H1 (cell line): ENCODE measurements around the gene GCK. TPM values are rescaled to one million over a fixed set of nuclear protein-coding genes. Genes with fewer than 3 reads are reported as not detected.

Experiments
- CTCF ChIA-PET: fragments of 300-600 bp; sonication (Branson Sonifier 250); formaldehyde crosslinking; loops from one replicate; lab custom pipeline; 2021; ENCODE audit not compliant: partially characterized antibody; lab: Charles Lee
- POLR2A ChIA-PET: fragments of 300-600 bp; sonication (Branson Sonifier 250); formaldehyde crosslinking; loops from one replicate; lab custom pipeline; 2021; ENCODE audit warnings: inconsistent platforms; ENCODE audit not compliant: partially characterized antibody; lab: Charles Lee
- DNase-seq, 2 experiments: peaks; one replicate each; pipeline versions ENCODE4 v3.0.0 to v3.0.0-alpha.2; 2010 to 2022; ENCODE audit warnings: low spot score in 2 of 2, low read depth in 1 of 2, mixed read lengths in 1 of 2
- FAIRE-seq: peaks from 2 replicates; lab custom pipeline; 2011; peaks lifted over from hg19 to GRCh38; lab: Jason Lieb, UNC
- H2AFZ ChIP-seq: 2 replicates; pipeline ENCODE4 v1.8.1; 2012; ENCODE audit warnings: low read length, inconsistent platforms
- H2AK5ac ChIP-seq: 2 replicates; pipeline ENCODE4 v1.6.1; 2013; ENCODE audit warnings: low read depth, low read length
- H2BK120ac ChIP-seq: replicated peaks from 2 replicates; pipeline ENCODE3; 2013; ENCODE audit warnings: low read depth, low read length, inconsistent platforms
- H2BK12ac ChIP-seq: 2 replicates; pipeline ENCODE4 v1.6.1; 2013; ENCODE audit warnings: low read depth, low read length
- H2BK15ac ChIP-seq: 2 replicates; pipeline ENCODE4 v1.6.1; 2013; ENCODE audit warnings: low read length
- H2BK20ac ChIP-seq: 2 replicates; pipeline ENCODE4 v1.6.1; 2013; ENCODE audit warnings: low read length
- H2BK5ac ChIP-seq: 2 replicates; pipeline ENCODE4 v1.6.1; 2013; ENCODE audit warnings: low read depth, low read length
- H3K14ac ChIP-seq: 2 replicates; pipeline ENCODE4 v1.6.1; 2013; ENCODE audit warnings: inconsistent platforms; ENCODE audit not compliant: insufficient read length
- H3K18ac ChIP-seq: 2 replicates; pipeline ENCODE4 v1.6.1; 2013; ENCODE audit warnings: low read length; ENCODE audit errors: extremely low read depth
- H3K23ac ChIP-seq: 2 replicates; pipeline ENCODE4 v1.6.1; 2013; ENCODE audit warnings: inconsistent platforms; ENCODE audit not compliant: insufficient read length
- H3K23me2 ChIP-seq: 2 replicates; pipeline ENCODE4 v1.6.1; 2013; ENCODE audit warnings: low read depth, low read length
- H3K27ac ChIP-seq: 2 replicates; pipeline ENCODE4 v1.6.1; 2011; ENCODE audit warnings: low read depth, low read length, inconsistent platforms
- H3K27me3 ChIP-seq, 4 experiments: replicated peaks in 1 of 4; 1 replicate in 1 of 4; 2 replicates in 3 of 4; pipeline versions ENCODE4 v1.6.1 to v1.8.1; 2011 to 2013; ENCODE audit warnings: low read length in 3 of 4, mild to moderate bottlenecking in 3 of 4, inconsistent platforms in 2 of 4, mixed read lengths in 2 of 4, moderate library complexity in 1 of 4; ENCODE audit not compliant: control insufficient read depth in 3 of 4, insufficient read depth in 3 of 4; ENCODE audit errors: extremely low read depth in 1 of 4
- H3K36me3 ChIP-seq, 4 experiments: 2 replicates each; pipeline versions ENCODE4 v1.6.1 to v1.8.1; 2011 to 2013; ENCODE audit warnings: mild to moderate bottlenecking in 4 of 4, low read length in 3 of 4, moderate library complexity in 2 of 4, control low read depth in 1 of 4, inconsistent platforms in 1 of 4; ENCODE audit not compliant: insufficient read depth in 4 of 4, control insufficient read depth in 2 of 4
- H3K4ac ChIP-seq: replicated peaks from 2 replicates; pipeline ENCODE3; 2013; ENCODE audit warnings: low read length, low read depth, mixed read lengths, inconsistent platforms; ENCODE audit not compliant: insufficient read length
- H3K4me1 ChIP-seq, 4 experiments: replicated peaks in 1 of 4; 1 replicate in 1 of 4; 2 replicates in 3 of 4; pipeline versions ENCODE4 v1.6.1 to v1.8.1; 2011 to 2013; ENCODE audit warnings: low read length in 3 of 4, inconsistent platforms in 2 of 4, mixed read lengths in 1 of 4; ENCODE audit not compliant: insufficient read depth in 4 of 4, control insufficient read depth in 3 of 4
- H3K4me2 ChIP-seq, 2 experiments: 2 replicates each; pipeline versions ENCODE4 v1.6.1 to v1.8.1; 2011 to 2013; ENCODE audit warnings: low read depth in 2 of 2, low read length in 2 of 2, control low read depth in 1 of 2, inconsistent platforms in 1 of 2, mild to moderate bottlenecking in 1 of 2; ENCODE audit not compliant: insufficient read depth in 1 of 2
- H3K4me3 ChIP-seq, 4 experiments: fragments of 200-600, 300-600 bp in 1 of 4; sonication (generic), shearing (Covaris generic), sonication (Bioruptor Twin) in 1 of 4; 2 replicates each; pipeline versions ENCODE4 v1.5.1 to v1.8.1; 2011 to 2016; ENCODE audit warnings: low read length in 4 of 4, low read depth in 3 of 4, control low read depth in 2 of 4, inconsistent platforms in 2 of 4, mild to moderate bottlenecking in 2 of 4, mixed read lengths in 1 of 4, moderate library complexity in 1 of 4; ENCODE audit not compliant: insufficient read depth in 2 of 4; ENCODE audit errors: extremely low read depth in 1 of 4
- H3K56ac ChIP-seq: replicated peaks from 2 replicates; pipeline ENCODE3; 2013; ENCODE audit warnings: low read depth, mild to moderate bottlenecking, mixed read lengths, low read length, inconsistent platforms; ENCODE audit not compliant: insufficient read length
- H3K79me1 ChIP-seq: 2 replicates; pipeline ENCODE4 v1.6.1; 2013; ENCODE audit warnings: low read depth, low read length, control low read depth
- H3K79me2 ChIP-seq, 2 experiments: 2 replicates each; pipeline versions ENCODE4 v1.6.1 to v1.8.1; 2012 to 2013; ENCODE audit warnings: low read length in 2 of 2, mild to moderate bottlenecking in 2 of 2, inconsistent platforms in 1 of 2; ENCODE audit not compliant: insufficient read depth in 2 of 2, control insufficient read depth in 1 of 2
- H3K9ac ChIP-seq, 4 experiments: replicated peaks in 1 of 4; 1 replicate in 1 of 4; 2 replicates in 3 of 4; pipeline versions ENCODE4 v1.6.1 to v1.8.1; 2011 to 2013; ENCODE audit warnings: low read depth in 3 of 4, low read length in 3 of 4, control low read depth in 2 of 4, mild to moderate bottlenecking in 2 of 4, moderate library complexity in 2 of 4, inconsistent platforms in 1 of 4; ENCODE audit errors: extremely low read depth in 1 of 4
- H3K9me3 ChIP-seq, 2 experiments: 2 replicates each; pipeline versions ENCODE4 v1.6.1 to v1.8.1; 2012 to 2013; ENCODE audit warnings: mild to moderate bottlenecking in 2 of 2, moderate library complexity in 2 of 2, control low read depth in 1 of 2, inconsistent platforms in 1 of 2, low read depth in 1 of 2, low read length in 1 of 2, mixed read lengths in 1 of 2; ENCODE audit not compliant: insufficient read depth in 2 of 2
- H4K20me1 ChIP-seq, 2 experiments: replicated peaks in 1 of 2; 2 replicates each; pipeline versions ENCODE3 to v1.8.1; 2011 to 2013; ENCODE audit warnings: inconsistent platforms in 2 of 2, low read length in 2 of 2, mild to moderate bottlenecking in 1 of 2; ENCODE audit not compliant: insufficient read depth in 2 of 2, control insufficient read depth in 1 of 2
- H4K5ac ChIP-seq: 2 replicates; pipeline ENCODE4 v1.6.1; 2013; ENCODE audit warnings: low read length, low read depth, mixed read lengths, inconsistent platforms; ENCODE audit not compliant: insufficient read length
- H4K8ac ChIP-seq: 2 replicates; pipeline ENCODE4 v1.8.0; 2013; ENCODE audit warnings: mild to moderate bottlenecking, moderate library complexity, low read length, inconsistent platforms; ENCODE audit not compliant: insufficient read depth; ENCODE audit errors: extremely low read depth
- H4K91ac ChIP-seq: replicated peaks from 2 replicates; pipeline ENCODE3; 2013; ENCODE audit warnings: low read length, mixed read lengths, inconsistent platforms; ENCODE audit not compliant: insufficient read length
- GABPA ChIP-seq: IDR thresholded peaks from 2 replicates; pipeline ENCODE4 v1.6.1; 2011; ENCODE audit warnings: mild to moderate bottlenecking, low read length, moderate library complexity, borderline replicate concordance; ENCODE audit not compliant: insufficient read depth
- KDM4A ChIP-seq: IDR thresholded peaks from one replicate; pipeline ENCODE4 v1.7.1; 2012; ENCODE audit warnings: low read depth, mild to moderate bottlenecking, moderate library complexity, low read length, inconsistent platforms; ENCODE audit not compliant: severe bottlenecking
- POLR2A ChIP-seq, 2 experiments: IDR thresholded peaks; 1 replicate in 1 of 2; 2 replicates in 1 of 2; pipeline ENCODE4 v1.6.1; 2011; ENCODE audit warnings: low read depth in 2 of 2, low read length in 2 of 2, mild to moderate bottlenecking in 2 of 2; ENCODE audit errors: control extremely low read depth in 1 of 2
- SRF ChIP-seq: IDR thresholded peaks from 2 replicates; pipeline ENCODE4 v1.6.1; 2011; ENCODE audit warnings: mild to moderate bottlenecking, low read depth, low read length, moderate library complexity
- TCF12 ChIP-seq: IDR thresholded peaks from 2 replicates; pipeline ENCODE4 v1.6.1; 2011; ENCODE audit warnings: low read depth, mild to moderate bottlenecking, low read length
- WGBS, 2 experiments: shearing (Covaris generic) in 1 of 2; methylation state at CpG; one replicate each; pipeline versions ENCODE4 v1.1.6 to v1.1.7; 2013 to 2015; ENCODE audit warnings: low lambda C conversion rate in 2 of 2, mixed read lengths in 2 of 2, inconsistent platforms in 1 of 2, low coverage in 1 of 2, missing lambda C conversion rate in 1 of 2; ENCODE audit not compliant: insufficient replicate concordance in 2 of 2, insufficient coverage in 1 of 2, insufficient read length in 1 of 2; ENCODE audit errors: extremely low coverage in 1 of 2, missing lambda C conversion rate in 1 of 2; 5-methylcytosine and 5-hydroxymethylcytosine counted together
- polyA plus RNA-seq, 7 experiments: library from polyadenylated mRNA; depleted of rRNA in 3 of 7; stranded (reverse) in 5 of 7; unstranded in 2 of 7; fragments of >200 nt in 5 of 7; fragments of 200-250 nt in 2 of 7; gene quantifications; 1 replicate in 5 of 7; 2 replicates in 1 of 7; 4 replicates in 1 of 7; pipeline versions ENCODE4 v1.2.1 to v1.2.3, GENCODE V29; 2011 to 2013; ENCODE audit warnings: missing spikeins in 2 of 7, mixed read lengths in 2 of 7
- total RNA-seq: library from RNA; stranded (reverse); fragmentation: NEBNext Ultra II Directional; extraction: Animal tissue kit (Norgen Biotek cat#: 25700); gene quantifications from 2 replicates; pipeline ENCODE4 v1.2.1, GENCODE V29; 2021

The GCK gene
- total and polyA plus RNA-seq, 2 of the 8 experiments (the other 6 are each of a cell fraction or from before 2014, with no cell fraction given) = 2.4 to 4.9 TPM

DNA sequence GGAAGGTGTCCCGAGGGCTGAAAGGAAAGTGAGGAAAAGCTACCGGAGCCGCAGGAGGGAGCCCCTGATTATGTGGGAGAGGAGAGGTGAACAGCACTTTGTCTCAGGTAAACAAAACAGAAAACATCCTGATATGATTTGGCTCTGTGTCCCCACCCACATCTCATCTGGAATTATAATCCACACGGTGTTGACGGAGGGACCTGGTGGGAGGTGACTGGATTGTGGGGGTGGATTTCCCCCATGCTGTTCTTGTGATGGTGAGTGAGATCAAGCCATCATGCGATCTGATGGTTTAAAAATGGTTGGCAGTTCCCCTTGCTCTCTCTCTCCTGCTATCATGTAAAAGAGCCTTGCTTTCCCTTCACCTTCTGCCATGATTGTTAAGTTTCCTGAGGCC is 68.8 kb downstream of the GCK start:
- H3K56ac ChIP-seq = no peak overlapping the region
- H4K20me1 ChIP-seq = peaks cover 4 to 6% of the 10 kb centered on the region in 2 experiments
- H3K14ac ChIP-seq = no peak overlapping the region
- no peak overlapping the region for H2AK5ac ChIP-seq
- ChIA-PET CTCF (interaction anchor here (1.3 kb wide), 2 partner anchors 11 kb away, joined by 4 to 8 read pairs; no protein-coding TSS in a partner anchor), POLR2A (interaction anchor here (0.9 to 2.1 kb wide), 5 partner anchors 9 to 97 kb away, joined by 3 to 6 read pairs (median 4); no protein-coding TSS in a partner anchor)
- no peaks in the 10 kb centered on the region for H3K9me3 ChIP-seq
- no peak overlapping the region for H4K91ac ChIP-seq
- peaks cover 17 to 52% (median 28%) of the 10 kb centered on the region in 4 experiments; a peak in 7 of 8 replicates for H3K36me3 ChIP-seq
- H3K79me2 ChIP-seq = peaks cover 3 to 16% of the 10 kb centered on the region in 2 experiments; a peak in 3 of 4 replicates
- no peak overlapping the region for H3K23ac ChIP-seq
- no peak overlapping the region for H4K5ac ChIP-seq
- H4K8ac ChIP-seq = no peak overlapping the region
- no peak overlapping the region for H3K9ac ChIP-seq
- FAIRE-seq (no peak), DNase-seq (no peak)
- H3K18ac ChIP-seq = no peak overlapping the region
- 81% methylated on average over 6 of the region's 6 CpGs; no CpG with 5 or more reads in 1 of the 2 experiments for WGBS, 2 experiments
- H3K4me2 ChIP-seq = no peak overlapping the region
- peaks cover 10% of the 10 kb centered on the region for H3K79me1 ChIP-seq
- no peak overlapping the region for H2BK12ac ChIP-seq
- H3K4ac ChIP-seq = no peak overlapping the region
- no peak overlapping the region for H2BK120ac ChIP-seq
- no peak overlapping the region for H2BK15ac ChIP-seq
- no peak overlapping the region for H2AFZ ChIP-seq
- peaks cover 0 to 7% (median 3%) of the 10 kb centered on the region in 4 experiments; a peak in 4 of 7 replicates for H3K4me1 ChIP-seq
- H2BK5ac ChIP-seq = no peak overlapping the region
- H3K27ac ChIP-seq = no peak overlapping the region
- no peak overlapping the region for H2BK20ac ChIP-seq
- no peak overlapping the region for H3K4me3 ChIP-seq
- TF ChIP-seq KDM4A (no peak), TCF12 (no peak), POLR2A (IDR thresholded peaks at IDR 0.05; ENCODE audit: control extremely low read depth in 1 of 2, low read depth in 2 of 2, low read length in 2 of 2) (no peak), GABPA (no peak), SRF (no peak)
- peaks cover 9% of the 10 kb centered on the region for H3K23me2 ChIP-seq
- H3K27me3 ChIP-seq = peaks cover 0 to 4% (median 0%) of the 10 kb centered on the region in 4 experiments; a peak in 3 of 7 replicates
